H1 (cell line): ENCODE results near the gene PIEZO1. TPM values are rescaled to one million over a fixed set of nuclear protein-coding genes. Genes with fewer than 3 reads are reported as not detected.

ENCODE experiments used
- CEBPB ChIP-seq: IDR thresholded peaks from 2 replicates; pipeline ENCODE4 v1.6.1; 2012; ENCODE audit warnings: low read depth, low read length
- CTCF ChIP-seq, 3 experiments: IDR thresholded peaks; 1 replicate in 2 of 3; 2 replicates in 1 of 3; pipeline versions ENCODE4 v1.5.1 to v1.6.1; 2011; ENCODE audit warnings: low read length in 3 of 3, mild to moderate bottlenecking in 3 of 3, inconsistent platforms in 2 of 3, low read depth in 1 of 3, moderate library complexity in 1 of 3; ENCODE audit not compliant: insufficient read depth in 1 of 3; ENCODE audit errors: control extremely low read depth in 1 of 3
- JUN ChIP-seq: IDR thresholded peaks from 2 replicates; pipeline ENCODE4 v1.6.1; 2011; ENCODE audit warnings: low read depth, mild to moderate bottlenecking, improper control_type of control experiment, low read length
- KDM5A ChIP-seq: fragments of 200-600 bp; IDR thresholded peaks from 2 replicates; pipeline ENCODE4 v1.7.1; 2012; ENCODE audit warnings: mild to moderate bottlenecking, low read length, inconsistent platforms, mixed read lengths
- RNF2 ChIP-seq: fragments of 200-900, 300-1000 bp; sonication (generic); IDR thresholded peaks from 2 replicates; pipeline ENCODE4 v1.7.1; 2016; ENCODE audit warnings: borderline replicate concordance, low read depth, mild to moderate bottlenecking, antibody characterized with exemption, low read length; ENCODE audit not compliant: poor library complexity, severe bottlenecking; ENCODE audit errors: missing control alignments
- polyA plus RNA-seq, 7 experiments: library from polyadenylated mRNA; depleted of rRNA in 3 of 7; stranded (reverse) in 5 of 7; unstranded in 2 of 7; fragments of >200 nt in 5 of 7; fragments of 200-250 nt in 2 of 7; gene quantifications; 1 replicate in 5 of 7; 2 replicates in 1 of 7; 4 replicates in 1 of 7; pipeline versions ENCODE4 v1.2.1 to v1.2.3, GENCODE V29; 2011 to 2013; ENCODE audit warnings: missing spikeins in 2 of 7, mixed read lengths in 2 of 7
- total RNA-seq: library from RNA; stranded (reverse); fragmentation: NEBNext Ultra II Directional; extraction: Animal tissue kit (Norgen Biotek cat#: 25700); gene quantifications from 2 replicates; pipeline ENCODE4 v1.2.1, GENCODE V29; 2021

Gene PIEZO1
- total and polyA plus RNA-seq, 2 of the 8 experiments (the other 6 are each of a cell fraction or from before 2014, with no cell fraction given) = 42.3 to 67.5 TPM

- no peak for TF ChIP-seq CTCF (IDR thresholded peaks at IDR 0.05; ENCODE audit: control extremely low read depth in 1 of 3, insufficient read depth in 1 of 3, low read depth in 1 of 3, low read length in 3 of 3)
- no peak for TF ChIP-seq JUN
- no peak for TF ChIP-seq KDM5A
- TF ChIP-seq RNF2 = no peak
- TF ChIP-seq CEBPB = no peak
These were observed 54.1 kb downstream of the PIEZO1 start (continued) for GRCh38 chr16:88730632-88731607.
